Esophagus muscularis mucosa (tissue), 4 donors: ENCODE data around the gene NANOS1.

Experiments used
- CTCF ChIP-seq, 3 experiments: fragments of 200-600 bp in 2 of 3; fragments of 450-650 bp in 1 of 3; sonication (generic) in 2 of 3; IDR thresholded peaks; one replicate each; pipeline ENCODE4 v1.5.1; 2017 to 2019; ENCODE audit warnings: antibody characterized with exemption in 3 of 3, mild to moderate bottlenecking in 2 of 3, moderate library complexity in 1 of 3
- EP300 ChIP-seq: sonication (generic); formaldehyde crosslinking; IDR thresholded peaks from one replicate; pipeline ENCODE4 v1.6.1; 2017; ENCODE audit warnings: antibody characterized with exemption
- POLR2A ChIP-seq: fragments of 450-650 bp; IDR thresholded peaks from one replicate; pipeline ENCODE4 v1.6.1; 2017; ENCODE audit warnings: antibody characterized with exemption, moderate library complexity, mild to moderate bottlenecking, low read depth

DNA sequence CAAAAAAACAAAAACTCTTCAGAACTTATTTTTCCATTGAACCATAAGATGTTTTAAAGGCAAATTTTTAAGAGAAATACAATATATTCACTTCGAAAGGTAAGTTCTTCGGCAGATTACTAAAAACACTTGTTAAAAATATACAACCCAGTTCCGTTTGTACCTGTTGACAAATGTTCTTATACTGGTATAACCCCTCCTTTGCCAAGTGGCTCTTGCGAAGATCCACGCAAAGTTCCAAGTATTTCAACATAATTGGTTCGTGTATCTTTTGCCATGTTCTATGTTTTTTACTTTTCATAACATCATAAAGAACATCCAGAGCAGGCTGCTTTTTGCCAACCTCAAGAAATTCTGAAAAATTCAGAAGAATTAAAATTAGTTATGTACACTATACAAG lies 44.1 kb downstream of the NANOS1 start:
- no peak for TF ChIP-seq POLR2A
- no peak for TF ChIP-seq CTCF (IDR thresholded peaks at IDR 0.05)
- no peak for TF ChIP-seq EP300
